Parathyroid adenoma (tissue), 2 donors: ENCODE data around the gene GJA9.

Experiments
- H2AFZ ChIP-seq: fragments of 300-600 bp; sonication (generic); one replicate; pipeline ENCODE4 v1.7.0; 2017; ENCODE audit warnings: antibody characterized with exemption, mild to moderate bottlenecking
- H3K27ac ChIP-seq: fragments of 300-600 bp; sonication (generic); one replicate; pipeline ENCODE4 v1.7.0; 2017
- H3K27me3 ChIP-seq: fragments of 300-600 bp; sonication (generic); one replicate; pipeline ENCODE4 v1.7.0; 2017; ENCODE audit warnings: low read length; ENCODE audit not compliant: control insufficient read depth, insufficient read depth
- H3K36me3 ChIP-seq: fragments of 300-600 bp; sonication (generic); one replicate; pipeline ENCODE4 v1.7.0; 2017; ENCODE audit warnings: low read length; ENCODE audit not compliant: control insufficient read depth, insufficient read depth
- H3K4me1 ChIP-seq: fragments of 300-600 bp; sonication (generic); one replicate; pipeline ENCODE4 v1.7.0; 2017; ENCODE audit warnings: control low read depth
- H3K4me2 ChIP-seq: fragments of 300-600 bp; sonication (generic); one replicate; pipeline ENCODE4 v1.7.0; 2017; ENCODE audit warnings: low read length
- H3K4me3 ChIP-seq: fragments of 300-600 bp; sonication (generic); one replicate; pipeline ENCODE4 v1.7.0; 2017; ENCODE audit warnings: low read depth, low read length
- H3K79me2 ChIP-seq: fragments of 300-600 bp; sonication (generic); one replicate; pipeline ENCODE4 v1.7.0; 2017; ENCODE audit warnings: control low read depth
- H3K9ac ChIP-seq: fragments of 300-600 bp; sonication (generic); one replicate; pipeline ENCODE4 v1.7.0; 2017; ENCODE audit warnings: mild to moderate bottlenecking
- H3K9me3 ChIP-seq: fragments of 300-600 bp; sonication (generic); one replicate; pipeline ENCODE4 v1.7.0; 2017; ENCODE audit warnings: low read length; ENCODE audit not compliant: control insufficient read depth
- CTCF ChIP-seq: fragments of 300-600 bp; sonication (generic); IDR thresholded peaks from one replicate; pipeline ENCODE4 v1.7.0; 2017; ENCODE audit warnings: antibody characterized with exemption, mild to moderate bottlenecking
- donor health status: primary hyperparathyroidism.

Gene GJA9

DNA sequence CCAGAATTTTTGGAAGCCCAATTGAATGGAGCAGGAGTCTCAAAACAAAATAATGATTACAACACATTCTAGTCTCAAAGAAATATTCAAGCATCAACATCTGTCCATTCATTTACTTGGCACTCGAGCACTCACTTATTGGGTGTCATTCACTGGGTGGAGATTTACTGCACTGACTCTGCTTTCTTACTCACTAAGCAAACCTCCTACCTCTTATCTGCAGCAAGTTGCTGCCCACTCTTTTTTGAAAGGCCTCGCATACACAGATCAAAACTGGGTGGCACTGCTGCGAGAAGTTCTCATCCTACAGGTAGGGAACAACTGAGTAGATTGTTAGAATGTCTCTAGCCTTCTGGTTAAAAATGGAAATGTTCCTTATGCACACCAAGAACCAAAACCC lies 42.2 kb upstream of the GJA9 start:
- Histone ChIP-seq H3K27me3 (no peaks in the 10 kb centered on the region), H3K36me3 (no peaks in the 10 kb centered on the region), H3K27ac (no peak overlapping the region), H2AFZ (no peak overlapping the region), H3K79me2 (no peaks in the 10 kb centered on the region), H3K9ac (no peak overlapping the region), H3K4me1 (no peaks in the 10 kb centered on the region), H3K4me2 (no peak overlapping the region), H3K9me3 (no peaks in the 10 kb centered on the region), H3K4me3 (no peak overlapping the region)
- TF ChIP-seq CTCF, result no peak

DNA sequence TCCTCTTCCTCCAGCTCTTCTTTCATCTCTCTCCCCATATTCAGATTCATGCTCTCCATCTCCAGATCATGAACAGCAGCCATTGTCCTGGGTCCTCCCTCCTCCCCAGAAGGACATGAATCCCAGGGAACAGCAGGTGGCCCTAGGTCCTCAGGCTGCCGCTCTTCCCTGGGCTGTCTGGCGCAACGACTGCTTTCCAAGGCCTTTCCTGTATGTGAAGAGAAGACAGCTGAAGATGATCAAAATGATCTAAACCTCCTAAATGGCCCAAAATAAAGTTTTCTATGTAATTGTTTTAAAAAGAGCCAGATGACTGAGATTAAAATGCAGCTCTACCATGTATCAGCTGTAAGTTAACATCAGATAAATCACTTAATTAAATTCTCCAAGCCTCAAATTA lies 37.7 kb upstream of the GJA9 start:
- Histone ChIP-seq H3K27me3 (no peaks in the 10 kb centered on the region), H3K27ac (no peak overlapping the region)

DNA sequence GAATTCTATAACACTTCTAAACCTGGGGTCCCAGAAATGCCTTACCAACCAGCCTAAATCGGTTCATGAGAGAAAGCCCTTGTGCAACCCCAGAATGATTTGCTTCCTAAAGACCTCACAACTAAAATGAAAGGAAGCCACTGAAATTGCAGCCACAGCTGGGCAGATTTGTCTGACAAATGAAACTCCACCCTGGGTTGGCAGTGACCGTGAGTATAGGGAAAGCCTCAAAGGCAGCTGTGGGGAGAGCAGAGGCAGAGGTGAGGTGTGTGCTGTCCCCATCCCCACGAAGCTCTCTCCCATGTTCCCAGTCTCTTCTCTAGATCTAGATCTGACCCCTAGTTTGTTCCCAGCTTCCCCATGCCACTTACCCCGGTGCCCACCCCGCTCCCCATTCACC lies 37.2 kb upstream of the GJA9 start:
- no peaks in the 10 kb centered on the region for H3K36me3 ChIP-seq
- H3K79me2 ChIP-seq, result no peaks in the 10 kb centered on the region
- H2AFZ ChIP-seq, result no peak overlapping the region
- no peak overlapping the region for H3K4me2 ChIP-seq
- TF ChIP-seq CTCF, result no peak
- H3K4me1 ChIP-seq, result no peaks in the 10 kb centered on the region
- H3K9ac ChIP-seq, result no peak overlapping the region
- H3K4me3 ChIP-seq, result no peak overlapping the region
- H3K27me3 ChIP-seq, result no peaks in the 10 kb centered on the region
- no peak overlapping the region for H3K27ac ChIP-seq
- no peaks in the 10 kb centered on the region for H3K9me3 ChIP-seq

More for the DNA sequence above, 37.7 kb upstream of the GJA9 start:
- peak overlapping the region; percentile 28 for H2AFZ ChIP-seq
- H3K4me2 ChIP-seq, result no peak overlapping the region
- H3K9me3 ChIP-seq, result no peaks in the 10 kb centered on the region
- no peaks in the 10 kb centered on the region for H3K4me1 ChIP-seq
- TF ChIP-seq CTCF, result peak; percentile 32
- H3K4me3 ChIP-seq, result no peak overlapping the region
- H3K36me3 ChIP-seq, result no peaks in the 10 kb centered on the region
- H3K79me2 ChIP-seq, result no peaks in the 10 kb centered on the region
- no peak overlapping the region for H3K9ac ChIP-seq

DNA sequence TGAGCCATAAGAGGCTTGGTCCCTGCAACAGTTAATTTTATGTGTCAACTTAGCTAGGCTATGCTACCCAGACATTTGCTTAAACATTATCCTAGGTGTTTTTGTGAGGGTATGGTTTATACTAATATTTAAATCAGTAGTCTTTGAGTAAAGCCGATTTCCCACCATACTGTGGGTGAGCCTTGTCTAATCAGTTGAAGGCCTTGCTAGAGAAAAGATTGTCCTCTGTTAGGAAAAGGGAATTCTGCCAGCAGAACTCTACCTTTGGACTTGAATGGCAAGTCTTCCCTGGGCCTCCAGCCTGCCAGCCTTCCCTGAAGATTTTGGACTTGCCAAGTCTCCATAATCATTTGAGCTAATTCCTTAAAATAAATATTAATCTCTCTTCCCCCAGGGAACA lies 36.4 kb upstream of the GJA9 start:
- no peaks in the 10 kb centered on the region for H3K36me3 ChIP-seq
- H3K4me1 ChIP-seq, result no peaks in the 10 kb centered on the region
- H3K79me2 ChIP-seq, result no peaks in the 10 kb centered on the region
- no peak for TF ChIP-seq CTCF
- H3K4me2 ChIP-seq, result no peak overlapping the region
- no peaks in the 10 kb centered on the region for H3K27me3 ChIP-seq
- no peak overlapping the region for H3K4me3 ChIP-seq
- H3K9ac ChIP-seq, result no peak overlapping the region
- no peak overlapping the region for H2AFZ ChIP-seq
- no peaks in the 10 kb centered on the region for H3K9me3 ChIP-seq
- no peak overlapping the region for H3K27ac ChIP-seq

DNA sequence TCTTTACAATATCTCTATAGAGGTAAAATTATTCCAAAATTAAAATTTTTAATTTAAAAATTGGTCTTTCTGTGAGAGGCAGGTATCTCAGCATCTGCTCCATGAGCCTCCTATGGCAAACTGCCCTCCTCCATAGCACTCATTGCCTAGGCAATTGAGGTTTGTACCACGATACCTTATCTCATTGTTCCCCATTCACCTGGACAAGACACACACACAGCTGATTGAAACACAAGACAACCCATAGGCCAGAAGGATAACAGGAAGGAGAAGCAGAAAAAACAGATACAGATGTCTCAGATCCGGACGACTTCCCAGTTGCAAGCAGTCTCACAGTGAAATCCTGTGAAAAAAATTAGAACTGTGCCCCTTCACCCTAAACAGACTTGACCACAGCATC lies 36.0 kb upstream of the GJA9 start:
- no peaks in the 10 kb centered on the region for H3K4me1 ChIP-seq
- no peak overlapping the region for H3K4me2 ChIP-seq
- H3K9me3 ChIP-seq, result no peaks in the 10 kb centered on the region
- H3K4me3 ChIP-seq, result no peak overlapping the region
- no peaks in the 10 kb centered on the region for H3K36me3 ChIP-seq
- no peak overlapping the region for H3K9ac ChIP-seq
- no peaks in the 10 kb centered on the region for H3K27me3 ChIP-seq
- no peak overlapping the region for H2AFZ ChIP-seq
- H3K27ac ChIP-seq, result no peak overlapping the region
- TF ChIP-seq CTCF, result no peak
- H3K79me2 ChIP-seq, result no peaks in the 10 kb centered on the region
